ENCODE measurements around the gene CPXM2. TPM values are rescaled to one million over a fixed set of nuclear protein-coding genes. Genes with fewer than 3 reads are reported as not detected.

The CPXM2 gene
- total RNA-seq, 2 experiments from 2014 or later = not detected

- no TSS peak for BruUV-seq (replicated peaks)
- no peaks in the 10 kb centered on the region for H3K4me1 ChIP-seq (ENCODE audit: insufficient read depth, low read length, poor library complexity, severe bottlenecking)
Observed at GRCh38 chr10:123704076-123704475, 187.5 kb downstream of the CPXM2 start.

GRCh38 chr10:123703195-123703790 lies 188.3 kb downstream of the CPXM2 start:
- no peak overlapping the region for H3K4me2 ChIP-seq (ENCODE audit: low read length)
- H3K36me3 ChIP-seq (ENCODE audit: insufficient read depth, low read length) = no peaks in the 10 kb centered on the region
- H2AFZ ChIP-seq (ENCODE audit: low read length) = no peak overlapping the region
- no peak overlapping the region for H3K4me3 ChIP-seq (ENCODE audit: low read depth, low read length, poor library complexity, severe bottlenecking)
- no peaks in the 10 kb centered on the region for H3K79me2 ChIP-seq (ENCODE audit: insufficient read depth, low read depth, low read length)
- no TSS peak for BruUV-seq (replicated peaks)
- ChIA-PET POLR2A (no interaction called here), CTCF (ENCODE audit: unreplicated experiment) (no interaction called here)
- H3K27ac ChIP-seq (ENCODE audit: low read depth, low read length, poor library complexity, severe bottlenecking) = no peak overlapping the region
- H3K4me1 ChIP-seq (ENCODE audit: insufficient read depth, low read length, poor library complexity, severe bottlenecking) = no peaks in the 10 kb centered on the region
- no peak for DNase-seq (ENCODE audit: low spot score)
- intact Hi-C loops (cut with micrococcal nuclease; ENCODE audit: unreplicated experiment) = no loop called here
- H3K9me2 ChIP-seq (ENCODE audit: insufficient read depth, low read length) = no peaks in the 10 kb centered on the region
- H4K20me1 ChIP-seq (ENCODE audit: insufficient read depth, low read length) = no peaks in the 10 kb centered on the region
- no peak for TF ChIP-seq CTCF (conservative IDR thresholded peaks at IDR 0.05; ENCODE audit: low read length)
- no peaks in the 10 kb centered on the region for H3K9me3 ChIP-seq (ENCODE audit: low read length)

More at GRCh38 chr10:123704076-123704475, 187.5 kb downstream of the CPXM2 start:
- no peak for DNase-seq (ENCODE audit: low spot score)
- Histone ChIP-seq H3K4me2 (ENCODE audit: low read length) (no peak overlapping the region), H3K79me2 (ENCODE audit: insufficient read depth, low read depth, low read length) (no peaks in the 10 kb centered on the region), H3K36me3 (ENCODE audit: insufficient read depth, low read length) (no peaks in the 10 kb centered on the region), H4K20me1 (ENCODE audit: insufficient read depth, low read length) (no peaks in the 10 kb centered on the region), H3K27ac (ENCODE audit: low read depth, low read length, poor library complexity, severe bottlenecking) (no peak overlapping the region), H3K9me2 (ENCODE audit: insufficient read depth, low read length) (no peaks in the 10 kb centered on the region), H3K9me3 (ENCODE audit: low read length) (no peaks in the 10 kb centered on the region), H3K4me3 (ENCODE audit: low read depth, low read length, poor library complexity, severe bottlenecking) (no peak overlapping the region), H2AFZ (ENCODE audit: low read length) (no peak overlapping the region)
- intact Hi-C loops (cut with micrococcal nuclease; ENCODE audit: unreplicated experiment) = no loop called here
- POLR2A ChIA-PET = no interaction called here
- TF ChIP-seq EZH2phosphoT487 (IDR thresholded peaks at IDR 0.05; ENCODE audit: borderline replicate concordance, low read depth, low read length) (no peak), CTCF (conservative IDR thresholded peaks at IDR 0.05; ENCODE audit: low read length) (no peak)
- CTCF ChIA-PET (ENCODE audit: unreplicated experiment) = no interaction called here

Other genes with a start within 250 kb of the CPXM2 start
- gene GPR26, start 225.5 kb downstream of the CPXM2 start, total RNA-seq (2014; rRNA removed; shearing (Covaris generic)) = not detected in 2 replicates
- gene GPR26, start 225.5 kb downstream of the CPXM2 start, total RNA-seq (2022) = not detected in 2 replicates
- 19.9 and 26.4 TPM in 2 replicates for gene CHST15, start 201.8 kb upstream of the CPXM2 start, total RNA-seq (2014; rRNA removed; shearing (Covaris generic))
- 14.7 and 19.2 TPM in 2 replicates for gene CHST15, start 201.8 kb upstream of the CPXM2 start, total RNA-seq (2022)

Data from OCI-LY7 (cell line).